Esophagus (tissue), 2 donors: ENCODE results near the gene MESP2. TPM values are rescaled to one million over a fixed set of nuclear protein-coding genes. Genes with fewer than 3 reads are reported as not detected.
A peak's percentile ranks its signal among the peaks of the same experiment; 100 is the strongest.

Experiments
- H3K27ac ChIP-seq, 2 donors: one replicate each; pipeline ENCODE4 v1.5.1; 2013; ENCODE audit warnings: low read depth in 2 of 2, mild to moderate bottlenecking in 2 of 2, inconsistent platforms in 1 of 2, low read length in 1 of 2, moderate library complexity in 1 of 2
- H3K27me3 ChIP-seq, 2 donors: one replicate each; pipeline ENCODE4 v1.6.1; 2013; ENCODE audit warnings: low read length in 2 of 2, control low read depth in 1 of 2, mild to moderate bottlenecking in 1 of 2; ENCODE audit not compliant: insufficient read depth in 2 of 2, control insufficient read depth in 1 of 2
- H3K36me3 ChIP-seq, 2 donors: one replicate each; pipeline ENCODE4 v1.6.1; 2013; ENCODE audit warnings: low read length in 1 of 2; ENCODE audit not compliant: control insufficient read depth in 2 of 2, insufficient read depth in 2 of 2
- H3K4me1 ChIP-seq, 2 donors: one replicate each; pipeline ENCODE4 v1.6.1; 2013; ENCODE audit warnings: low read length in 1 of 2; ENCODE audit not compliant: control insufficient read depth in 2 of 2, insufficient read depth in 2 of 2
- H3K4me3 ChIP-seq, 2 donors: one replicate each; pipeline ENCODE4 v1.5.1; 2013; ENCODE audit warnings: low read length in 2 of 2, mild to moderate bottlenecking in 2 of 2, low read depth in 1 of 2, moderate library complexity in 1 of 2
- H3K9me3 ChIP-seq, 2 donors: one replicate each; pipeline ENCODE4 v1.6.1; 2013; ENCODE audit warnings: mild to moderate bottlenecking in 2 of 2, low read depth in 1 of 2, low read length in 1 of 2, moderate library complexity in 1 of 2; ENCODE audit not compliant: control insufficient read depth in 2 of 2, insufficient read depth in 1 of 2
- WGBS, 2 donors: extraction: QIAGEN DNeasy Blood & Tissue Kit; methylation state at CpG; one replicate each; pipeline ENCODE4 v1.1.7; 2013; 5-methylcytosine and 5-hydroxymethylcytosine counted together
- polyA plus RNA-seq, 2 donors: library from polyadenylated mRNA; stranded (reverse); fragments of 200-250 nt; gene quantifications; one replicate each; pipeline ENCODE4 v1.2.3, GENCODE V29; 2013
- donor health status: healthy with polysubstance abuse.
- donor health status: Bipolar disorder and iron deficiency.

The MESP2 gene
- polyA plus RNA-seq, 2 donors, result 0.56 to 0.75 TPM

GRCh38 chr15:89765694-89766093 is 10.4 kb upstream of the MESP2 start:
- Histone ChIP-seq H3K36me3 (no peaks in the 10 kb centered on the region), H3K4me1 (peaks cover 0 to 17% of the 10 kb centered on the region in 2 donors), H3K27ac (no peak overlapping the region), H3K4me3 (no peak overlapping the region), H3K9me3 (no peaks in the 10 kb centered on the region), H3K27me3 (no peaks in the 10 kb centered on the region)
- WGBS, 2 donors, result 83% methylated on average over 1 of the region's 1 CpG

GRCh38 chr15:89766357-89767311 is 9.5 kb upstream of the MESP2 start:
- Histone ChIP-seq H3K36me3 (no peaks in the 10 kb centered on the region), H3K4me1 (peaks cover 0 to 12% of the 10 kb centered on the region in 2 donors), H3K27ac (no peak overlapping the region), H3K9me3 (no peaks in the 10 kb centered on the region), H3K4me3 (no peak overlapping the region), H3K27me3 (no peaks in the 10 kb centered on the region)
- 68 to 79% methylated on average over 16 of the region's 16 CpGs for WGBS, 2 donors

DNA sequence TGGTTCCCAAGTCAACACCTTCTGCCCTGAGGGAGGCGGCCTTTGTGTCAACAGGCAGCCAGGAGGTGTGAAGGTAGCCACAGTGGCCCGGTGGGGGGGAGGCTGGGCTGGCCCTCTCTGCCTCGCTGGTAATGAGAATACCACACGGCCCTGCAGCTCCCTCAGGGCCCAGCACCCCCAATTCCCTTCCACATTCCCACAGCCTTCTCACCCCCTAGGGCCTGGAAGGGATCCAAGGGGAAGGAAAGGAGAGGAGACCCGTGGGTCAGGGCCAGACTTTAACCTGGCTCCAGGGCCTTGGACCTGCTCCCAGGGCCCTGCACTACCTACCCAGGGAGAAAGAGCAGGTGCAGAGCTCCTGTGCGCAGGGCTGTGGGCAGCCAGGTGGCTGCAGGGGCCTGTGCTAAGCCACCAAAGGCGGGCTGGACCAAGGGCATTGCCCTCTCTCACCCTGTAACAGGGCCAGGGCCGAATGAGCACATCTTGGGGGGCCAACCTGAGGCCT is 8.7 kb upstream of the MESP2 start:
- Histone ChIP-seq H3K27me3 (no peaks in the 10 kb centered on the region), H3K4me1 (peaks cover 0 to 9% of the 10 kb centered on the region in 2 donors), H3K27ac (no peak overlapping the region), H3K36me3 (no peaks in the 10 kb centered on the region), H3K9me3 (no peaks in the 10 kb centered on the region), H3K4me3 (no peak overlapping the region)
- 60 to 69% methylated on average over 8 of the region's 8 CpGs for WGBS, 2 donors

GRCh38 chr15:89768071-89768500 is 8.0 kb upstream of the MESP2 start:
- 56 to 62% methylated on average over 7 of the region's 7 CpGs for WGBS, 2 donors
- H3K27me3 ChIP-seq, result no peaks in the 10 kb centered on the region
- peaks cover 0 to 9% of the 10 kb centered on the region in 2 donors for H3K4me1 ChIP-seq
- H3K36me3 ChIP-seq, result no peaks in the 10 kb centered on the region
- H3K9me3 ChIP-seq, result no peaks in the 10 kb centered on the region
- H3K27ac ChIP-seq, result no peak overlapping the region
- H3K4me3 ChIP-seq, result no peak overlapping the region

GRCh38 chr15:89769366-89769765 is 6.8 kb upstream of the MESP2 start:
- peaks cover 0 to 12% of the 10 kb centered on the region in 2 donors for H3K4me1 ChIP-seq
- H3K27ac ChIP-seq, result no peak overlapping the region
- H3K36me3 ChIP-seq, result no peaks in the 10 kb centered on the region
- H3K27me3 ChIP-seq, result no peaks in the 10 kb centered on the region
- H3K9me3 ChIP-seq, result no peaks in the 10 kb centered on the region
- WGBS, 2 donors, result 87 to 92% methylated on average over 3 of the region's 3 CpGs
- H3K4me3 ChIP-seq, result no peak overlapping the region

GRCh38 chr15:89770041-89770440 is 6.1 kb upstream of the MESP2 start:
- Histone ChIP-seq H3K36me3 (no peaks in the 10 kb centered on the region), H3K27me3 (no peaks in the 10 kb centered on the region), H3K4me3 (no peak overlapping the region), H3K9me3 (no peaks in the 10 kb centered on the region), H3K27ac (no peak overlapping the region), H3K4me1 (peaks cover 0 to 16% of the 10 kb centered on the region in 2 donors)
- WGBS, 2 donors, result 58 to 73% methylated on average over 3 of the region's 3 CpGs

DNA sequence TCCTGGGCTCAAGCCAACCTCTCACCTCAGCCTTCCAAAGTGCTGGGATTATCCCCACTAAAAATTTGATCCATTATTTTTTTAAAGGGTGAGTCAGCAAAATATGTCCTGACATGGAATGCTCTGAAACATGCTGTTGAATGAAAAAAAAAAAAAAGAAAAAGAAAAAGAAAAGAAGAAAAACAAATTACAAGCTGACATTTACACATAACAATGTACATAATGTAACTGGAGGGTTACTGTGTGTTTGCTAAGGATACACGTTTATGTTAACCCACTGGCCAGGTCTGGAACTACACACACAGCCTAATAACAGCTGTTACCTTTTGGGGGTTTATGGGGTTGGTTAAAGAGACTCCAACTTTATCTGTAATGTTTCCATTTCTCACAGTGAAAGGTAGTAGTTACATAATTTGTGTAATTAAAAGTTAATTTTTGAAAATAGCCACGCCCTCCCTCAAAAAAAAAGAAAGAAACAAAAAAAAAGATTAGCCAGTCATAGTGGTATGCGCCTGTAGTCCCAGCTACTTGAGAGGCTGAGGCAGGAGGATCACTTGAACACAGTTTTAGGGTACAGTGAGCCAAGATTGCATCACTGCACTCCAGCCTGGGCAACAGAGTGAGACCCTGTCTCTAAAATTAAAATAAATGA is 3.1 kb upstream of the MESP2 start:
- no peak overlapping the region for H3K27ac ChIP-seq
- H3K27me3 ChIP-seq, result no peaks in the 10 kb centered on the region
- H3K9me3 ChIP-seq, result no peaks in the 10 kb centered on the region
- H3K4me1 ChIP-seq, result peaks cover 0 to 14% of the 10 kb centered on the region in 2 donors
- H3K4me3 ChIP-seq, result no peak overlapping the region
- no peaks in the 10 kb centered on the region for H3K36me3 ChIP-seq
- 61% methylated on average over 3 of the region's 3 CpGs for WGBS, 2 donors

- 57 to 71% methylated on average over 5 of the region's 5 CpGs for WGBS, 2 donors
- no peaks in the 10 kb centered on the region for H3K9me3 ChIP-seq
- H3K27me3 ChIP-seq, result no peaks in the 10 kb centered on the region
- H3K4me1 ChIP-seq, result peaks cover 0 to 16% of the 10 kb centered on the region in 2 donors
- H3K4me3 ChIP-seq, result no peak overlapping the region
- H3K27ac ChIP-seq, result peak overlapping the region in 1 of 2 donors; percentile 45
- H3K36me3 ChIP-seq, result no peaks in the 10 kb centered on the region
These were observed 1.6 kb upstream of the MESP2 start for GRCh38 chr15:89774492-89774891.

GRCh38 chr15:89775815-89776214 is 317 bp upstream of the MESP2 start:
- Histone ChIP-seq H3K9me3 (no peaks in the 10 kb centered on the region), H3K4me1 (peaks cover 0 to 21% of the 10 kb centered on the region in 2 donors), H3K27ac (no peak overlapping the region), H3K4me3 (no peak overlapping the region), H3K27me3 (no peaks in the 10 kb centered on the region), H3K36me3 (no peaks in the 10 kb centered on the region)
- 75 to 78% methylated on average over 14 of the region's 14 CpGs for WGBS, 2 donors
